GM20431 (cell line): ENCODE measurements around the gene SUGCT.

ENCODE experiments used
- in situ Hi-C: fragments of 300-500 bp; cut with MseI, MboI; formaldehyde crosslinking; loops from one replicate; pipeline ENCODE4 v1.15.0; 2020; ENCODE audit warnings: low sequenced_read_pairs; ENCODE audit not compliant: unreplicated experiment

Gene SUGCT

DNA sequence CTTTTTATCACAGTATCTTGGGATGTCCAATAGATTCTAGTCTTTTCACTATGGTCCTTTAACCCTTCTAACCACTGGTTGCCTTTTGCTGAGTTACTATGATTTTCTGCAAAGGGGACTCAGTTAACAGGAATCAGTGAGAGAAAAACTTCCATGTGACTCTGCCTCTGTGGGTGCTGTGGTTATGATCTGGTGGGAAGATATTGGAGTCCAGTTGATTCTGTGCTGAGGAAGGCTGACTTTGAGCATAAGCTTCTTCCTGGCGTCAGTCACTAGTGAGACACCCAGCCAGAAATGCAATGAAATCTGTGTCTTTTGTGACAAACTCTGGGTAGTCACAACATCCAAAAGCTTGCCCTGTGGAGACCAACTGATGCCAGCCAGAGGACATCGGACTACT, 648.0 kb downstream of the SUGCT start:
- in situ Hi-C loops = no loop called here

DNA sequence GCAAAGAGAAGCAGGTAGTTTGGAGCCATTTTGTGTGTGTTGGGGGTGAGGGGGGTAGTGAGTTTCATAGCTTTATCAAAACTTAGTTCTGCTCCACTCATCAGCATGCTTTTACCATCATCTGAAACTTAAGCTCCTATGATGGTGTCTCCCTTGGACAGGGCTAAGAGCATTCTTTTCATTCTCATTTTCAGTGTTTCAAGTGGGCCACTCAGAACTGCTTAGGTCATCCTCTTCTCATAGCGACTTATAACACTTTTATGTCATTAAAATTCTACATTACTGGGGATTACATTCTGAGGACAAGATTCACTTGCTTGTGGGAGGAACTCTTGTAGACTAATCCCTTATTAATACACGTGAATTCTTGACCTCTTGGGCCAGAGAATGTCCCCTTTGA, 649.4 kb downstream of the SUGCT start:
- in situ Hi-C loops = no loop called here

DNA sequence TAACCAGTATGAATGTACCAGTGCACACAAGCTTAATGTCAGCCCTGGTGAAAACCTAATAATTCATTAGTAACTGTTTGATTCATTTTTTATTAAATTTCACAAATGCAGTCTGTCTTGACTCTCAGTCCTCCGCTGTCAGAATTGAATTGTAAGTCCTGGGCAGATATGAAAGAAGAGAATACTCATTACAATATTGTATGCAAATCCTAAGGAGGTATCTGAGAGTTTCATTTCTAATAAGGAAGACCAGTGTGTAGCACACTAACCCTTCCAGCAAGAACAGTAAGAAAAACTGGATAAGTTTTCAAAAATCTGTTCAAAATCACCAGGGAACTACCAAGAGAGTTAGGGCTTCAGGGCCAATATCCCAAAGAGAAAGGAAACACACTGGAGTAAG, 652.1 kb downstream of the SUGCT start:
- in situ Hi-C loops = no loop called here

DNA sequence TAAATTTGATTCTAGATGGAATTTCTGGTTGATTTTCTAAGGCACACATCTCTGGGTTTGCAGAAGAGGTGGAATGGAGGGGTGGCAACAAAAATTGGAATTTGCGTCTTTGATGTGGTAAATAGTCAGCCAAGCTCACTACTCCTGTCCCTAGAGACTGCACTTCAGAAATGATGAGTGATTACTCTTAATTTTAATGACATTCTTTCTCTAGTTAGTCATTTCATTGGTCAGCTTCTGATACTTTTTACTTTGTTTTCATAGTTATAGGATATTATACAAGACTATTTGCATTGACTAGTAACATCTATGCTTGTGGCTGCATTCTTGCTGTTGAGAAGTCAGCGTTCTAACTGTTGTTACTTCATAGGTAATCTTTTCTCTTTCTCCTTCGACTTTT, 658.3 kb downstream of the SUGCT start:
- in situ Hi-C loops = no loop called here

DNA sequence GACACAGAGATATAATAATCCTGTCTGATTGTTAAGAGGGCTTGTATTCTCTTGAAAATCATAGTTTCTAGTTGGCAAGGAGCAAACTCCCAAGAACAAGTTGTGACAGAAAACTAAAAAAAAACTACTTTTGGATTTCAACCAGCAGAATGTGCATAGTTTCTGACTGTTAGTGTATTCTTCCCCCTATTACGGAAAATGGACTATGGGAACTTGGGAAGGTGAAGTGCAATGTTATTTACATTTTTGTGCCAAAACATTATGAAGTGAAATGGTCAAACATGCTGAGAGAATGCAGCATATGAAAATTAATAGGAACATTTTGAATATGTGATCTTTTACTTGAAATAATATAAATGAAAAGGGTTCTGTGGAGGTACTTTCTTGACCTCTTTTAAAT, 660.8 kb downstream of the SUGCT start:
- in situ Hi-C loops = no loop called here

DNA sequence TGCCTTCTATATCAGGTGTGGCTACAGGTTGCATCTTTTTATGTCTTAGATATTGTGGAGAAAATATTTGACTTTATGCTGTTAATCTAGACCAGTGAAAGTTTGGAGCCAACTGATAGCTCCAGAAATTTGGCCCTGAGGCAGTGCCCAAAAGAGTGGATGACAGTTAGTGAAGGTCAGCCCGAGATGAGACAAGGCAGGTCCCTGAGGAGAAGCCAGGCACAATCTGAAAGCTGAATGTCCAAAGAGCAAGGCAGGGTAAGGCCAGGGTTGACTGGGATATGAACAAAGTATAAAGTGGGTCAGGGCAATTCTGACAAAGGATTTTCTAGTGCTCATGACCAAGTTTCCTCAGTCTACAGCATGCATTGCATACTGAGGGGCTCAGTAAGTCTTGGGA, 661.9 kb downstream of the SUGCT start:
- in situ Hi-C loops = no loop called here

DNA sequence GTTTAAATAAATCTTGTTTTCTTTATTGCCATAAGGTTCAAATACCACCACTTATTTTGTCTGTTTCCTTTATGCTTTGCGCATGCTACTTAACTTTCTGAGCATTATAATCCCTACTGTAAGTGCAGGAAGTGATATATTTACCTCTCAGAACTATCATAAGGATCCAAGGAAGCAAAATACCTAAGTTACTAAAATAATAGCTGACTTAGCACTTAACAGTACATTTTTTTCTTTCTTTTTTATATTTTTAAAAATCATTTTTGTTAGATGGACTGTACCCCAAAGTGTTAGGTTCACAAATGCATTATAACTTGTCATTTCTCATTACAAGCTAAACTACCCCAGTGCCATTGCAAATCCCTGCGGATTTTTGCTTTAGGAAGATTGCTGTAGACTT, 663.8 kb downstream of the SUGCT start:
- in situ Hi-C loops = no loop called here

DNA sequence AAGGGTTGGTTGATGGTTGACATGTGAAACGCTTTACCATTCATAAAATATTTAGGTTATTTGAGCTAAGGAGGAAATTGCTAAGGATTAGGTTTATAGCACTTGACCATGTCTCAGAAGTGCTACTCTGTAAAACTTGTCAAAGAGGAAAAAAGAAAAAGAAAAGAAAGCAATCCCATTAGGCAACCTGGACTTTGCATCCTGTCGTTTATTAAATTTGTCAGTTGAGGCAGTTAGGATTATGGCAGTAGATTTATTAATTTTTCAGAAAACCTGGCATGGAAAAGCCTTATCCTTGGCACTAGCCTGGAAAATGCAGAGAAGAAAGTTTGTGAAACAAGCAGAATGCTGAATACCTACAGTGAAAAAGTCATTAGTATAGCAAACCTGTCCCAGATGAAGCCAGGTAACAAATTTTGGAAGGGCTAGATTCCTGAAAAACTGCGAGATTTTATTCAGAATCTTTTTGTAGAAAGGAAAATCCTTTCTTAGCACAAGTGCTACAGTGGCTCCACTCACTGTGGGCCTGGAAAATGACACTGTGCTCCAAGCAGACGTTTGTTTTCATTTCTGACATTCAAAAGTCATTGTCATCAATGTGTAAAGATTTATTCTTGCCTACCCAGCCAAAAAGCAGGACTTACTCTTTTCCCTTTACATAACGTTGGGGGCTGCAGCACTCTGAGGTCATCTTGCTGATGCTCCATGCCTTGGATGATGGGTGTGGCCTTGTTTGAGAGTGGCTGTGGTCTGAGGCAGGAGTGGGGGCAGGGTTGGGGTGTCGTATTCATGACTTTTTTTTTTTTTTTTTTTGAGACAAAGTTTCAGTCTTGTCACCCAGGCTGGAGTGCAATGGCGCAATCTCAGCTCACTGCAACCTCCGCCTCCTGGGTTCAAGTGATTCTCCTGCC, 664.9 kb downstream of the SUGCT start:
- in situ Hi-C loops = no loop called here

DNA sequence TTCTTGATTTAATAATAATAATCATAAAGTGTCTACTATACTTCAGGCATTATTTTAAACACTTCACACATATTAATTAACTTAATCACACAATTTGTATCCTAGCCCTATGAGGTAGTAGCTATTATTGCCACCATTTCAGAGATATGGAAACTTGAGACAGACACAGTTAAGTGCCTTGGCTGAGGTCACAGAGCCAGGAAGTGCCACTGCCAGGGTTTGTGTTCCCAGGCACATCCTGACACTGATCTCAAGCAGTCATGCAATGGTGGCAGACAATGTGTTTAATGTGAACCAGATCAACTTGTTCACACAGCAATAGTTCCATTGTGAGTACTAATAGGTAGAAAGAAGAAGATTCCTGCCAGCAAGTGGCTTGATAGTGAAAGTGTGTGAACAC, 666.0 kb downstream of the SUGCT start:
- in situ Hi-C loops = no loop called here

DNA sequence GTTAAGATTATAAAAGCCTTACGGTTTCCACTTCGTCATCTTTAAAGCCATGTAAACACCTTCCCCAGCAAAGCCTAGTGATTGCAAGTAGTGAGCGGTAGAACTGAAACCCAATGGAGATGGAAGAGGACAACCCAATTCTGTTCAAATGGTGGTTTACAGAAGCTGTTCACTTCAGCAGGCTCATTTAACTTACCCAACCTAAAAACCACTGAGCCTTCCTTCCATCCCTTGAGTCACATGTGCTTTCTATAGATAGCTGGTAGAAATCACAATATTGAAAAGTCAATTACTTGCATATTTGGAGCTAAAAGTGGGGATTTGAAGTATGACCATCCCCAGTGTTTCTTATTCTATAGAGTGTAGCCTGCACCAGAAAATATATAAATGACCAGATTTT, 667.7 kb downstream of the SUGCT start:
- in situ Hi-C loops = no loop called here

DNA sequence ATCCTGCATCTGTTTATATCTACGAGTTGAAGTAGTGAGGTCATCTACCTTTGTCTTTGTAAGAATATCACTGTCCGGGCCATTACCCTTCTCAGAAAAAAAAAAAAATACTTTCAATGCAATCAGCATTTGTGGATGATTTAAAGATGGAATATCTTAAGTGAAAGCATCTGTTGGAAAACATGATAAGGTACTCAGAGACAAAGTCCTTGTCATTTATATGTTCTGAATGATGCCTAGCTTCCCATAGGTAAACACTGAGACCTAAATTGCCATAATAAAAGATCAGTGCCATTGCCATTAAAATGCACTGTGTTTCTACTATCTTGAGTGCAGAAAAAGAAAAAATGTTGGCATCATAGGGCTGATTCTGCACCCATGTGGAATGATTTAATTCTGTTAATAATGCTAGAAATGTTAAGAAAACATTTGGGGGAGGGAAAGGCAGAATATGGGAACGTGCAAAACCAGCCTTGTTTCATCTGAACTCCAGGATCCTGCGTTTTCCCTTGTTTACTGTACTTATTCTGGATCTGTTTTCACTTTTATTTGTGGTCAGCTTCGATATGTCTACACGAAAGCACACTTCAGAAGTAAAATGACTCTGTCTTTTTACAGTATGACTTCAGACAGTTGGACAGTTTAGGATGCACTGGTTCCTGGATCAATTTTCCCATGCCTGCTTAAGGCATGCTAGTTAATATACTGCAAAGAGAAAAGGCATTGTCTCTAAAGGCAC, 669.8 kb downstream of the SUGCT start:
- in situ Hi-C loops = no loop called here

DNA sequence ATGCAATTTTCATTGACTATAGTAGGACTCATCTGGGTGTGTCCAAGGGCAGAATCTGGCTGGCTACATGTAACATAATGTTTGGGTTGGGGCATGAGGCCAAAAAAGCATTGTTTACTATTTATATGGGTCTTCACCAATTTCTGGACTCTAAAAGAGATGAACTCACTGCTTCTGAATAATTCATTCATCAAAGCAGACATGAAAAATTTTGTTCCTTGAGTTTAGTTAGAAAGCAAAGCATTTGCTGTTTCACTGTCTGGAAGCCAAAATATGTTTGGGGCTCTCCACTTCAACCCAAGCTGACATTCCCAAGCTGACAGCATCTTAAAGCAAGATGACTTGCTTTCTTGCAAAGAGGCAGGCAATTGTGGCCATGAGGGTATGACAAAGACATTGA, 670.6 kb downstream of the SUGCT start:
- in situ Hi-C loops = no loop called here

DNA sequence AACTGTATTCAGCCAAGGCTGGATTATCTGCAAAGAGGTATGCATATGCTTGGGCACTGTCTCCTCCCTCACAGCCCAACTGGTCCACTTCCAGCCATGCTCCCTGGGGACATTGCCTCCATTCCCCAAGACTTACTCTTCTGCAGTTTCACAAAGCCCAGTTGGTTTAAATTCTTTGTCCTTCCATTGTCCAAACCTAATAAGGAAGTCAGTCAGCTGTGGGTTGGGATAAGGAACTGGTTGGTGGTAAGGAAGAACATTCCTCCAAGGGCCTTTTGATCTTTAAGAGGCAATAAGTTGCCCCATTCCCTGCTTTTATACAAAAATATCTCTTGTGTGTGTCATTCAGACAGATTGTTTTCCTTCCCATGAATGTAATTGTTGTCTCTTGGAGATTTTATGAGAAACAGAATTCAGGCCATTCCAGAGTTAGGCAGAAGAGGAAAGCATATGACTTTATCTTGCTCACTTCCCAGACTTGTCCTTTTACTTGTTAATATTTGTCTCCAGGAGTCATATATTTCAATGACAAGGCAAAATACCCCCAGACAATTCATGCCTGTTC, 673.7 kb downstream of the SUGCT start:
- in situ Hi-C loops = no loop called here

DNA sequence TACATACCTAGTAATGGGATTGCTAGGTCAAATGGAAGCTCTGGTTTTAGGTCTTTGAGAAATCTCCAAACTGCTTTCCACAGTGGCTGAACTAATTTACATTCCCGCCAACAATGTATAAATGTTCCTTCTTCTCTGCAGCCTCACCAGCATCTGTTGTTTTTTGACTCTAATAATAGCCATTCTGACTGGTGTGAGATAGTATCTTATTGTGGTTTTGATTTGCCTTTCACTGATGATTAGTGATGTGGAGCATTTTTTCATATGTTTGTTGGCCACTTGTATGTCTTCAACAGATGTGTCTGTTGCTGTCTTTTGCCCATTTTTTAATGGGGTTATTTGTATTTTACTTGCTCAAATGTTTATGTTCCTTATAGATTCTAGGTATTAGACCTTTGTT, 675.5 kb downstream of the SUGCT start:
- in situ Hi-C loops = no loop called here

DNA sequence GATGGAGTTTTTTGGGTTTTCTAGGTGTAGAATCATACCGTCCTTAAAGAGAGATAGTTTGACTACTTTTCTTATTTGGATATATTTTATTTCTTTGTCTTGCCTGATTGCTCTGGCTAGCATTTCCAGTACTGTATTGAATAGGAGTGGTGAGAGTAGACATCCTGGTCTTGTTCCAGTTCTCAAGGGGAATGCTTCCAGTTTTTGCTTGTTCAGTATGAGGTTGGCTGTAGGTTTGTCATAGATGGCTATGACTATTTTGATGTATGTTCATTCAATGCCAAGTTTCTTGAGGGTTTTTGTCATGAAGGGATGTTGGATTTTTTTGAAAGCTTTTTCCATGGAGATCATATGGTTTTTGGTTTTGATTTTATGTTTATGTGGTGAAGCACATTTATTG, 676.9 kb downstream of the SUGCT start:
- in situ Hi-C loops = no loop called here

DNA sequence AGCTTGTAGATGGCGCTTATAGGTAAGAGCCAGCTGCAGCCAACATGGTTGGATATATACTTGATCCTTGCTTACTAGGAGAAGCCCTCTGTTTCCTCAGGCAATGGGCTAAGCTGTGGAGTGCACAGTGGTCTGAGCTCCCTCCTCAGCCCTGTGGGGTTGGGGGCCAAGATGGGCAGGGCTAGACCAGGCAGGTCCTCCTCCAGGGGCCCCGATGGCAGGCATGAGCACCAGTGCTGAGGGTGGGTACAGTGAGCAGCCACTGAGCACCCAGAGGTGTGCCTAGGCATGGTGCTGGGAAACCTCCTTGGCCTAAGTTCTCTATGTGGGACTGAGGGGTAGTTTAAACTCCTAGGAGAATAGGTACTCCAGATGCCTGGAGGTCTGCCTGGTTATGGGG, 680.2 kb downstream of the SUGCT start:
- in situ Hi-C loops = no loop called here

DNA sequence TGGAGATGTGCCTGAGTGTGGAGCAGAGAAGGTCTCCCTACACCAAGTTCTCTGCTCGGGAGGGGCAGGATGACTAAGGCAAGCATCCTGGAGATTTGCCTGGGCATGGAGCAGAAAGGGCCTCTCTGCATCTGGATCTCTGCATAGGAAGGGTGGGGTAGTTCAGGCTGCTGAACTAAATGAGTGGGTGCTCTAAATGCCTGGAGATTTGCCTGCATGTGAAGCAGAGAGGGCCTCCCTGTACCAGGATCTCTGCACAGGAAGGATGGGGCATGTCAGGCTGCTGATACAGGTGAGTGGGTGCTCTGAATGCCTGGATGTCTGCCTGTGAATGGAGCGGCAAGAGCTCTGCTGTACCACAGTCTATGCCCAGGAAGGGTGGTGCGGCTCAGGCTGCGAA, 680.7 kb downstream of the SUGCT start:
- in situ Hi-C loops = no loop called here

DNA sequence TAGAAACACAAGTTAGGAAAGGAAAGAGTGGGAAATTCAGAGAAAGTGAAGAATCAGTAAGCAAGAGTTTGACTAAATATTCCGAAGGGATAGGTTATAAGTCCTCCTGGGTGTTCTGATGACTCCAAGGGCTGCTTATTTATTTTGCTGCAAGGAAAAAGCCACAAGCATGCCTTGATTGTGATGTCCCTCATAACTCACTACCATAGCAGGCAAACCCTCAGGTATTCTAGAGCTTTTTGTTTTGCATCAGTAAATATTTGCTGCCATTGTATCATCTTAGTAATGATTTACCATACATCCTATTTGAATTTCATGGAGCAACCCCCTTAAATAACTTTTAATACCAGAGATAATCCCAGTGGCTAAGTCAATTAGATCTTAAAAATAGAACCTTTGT, 688.1 kb downstream of the SUGCT start:
- in situ Hi-C loops = no loop called here

DNA sequence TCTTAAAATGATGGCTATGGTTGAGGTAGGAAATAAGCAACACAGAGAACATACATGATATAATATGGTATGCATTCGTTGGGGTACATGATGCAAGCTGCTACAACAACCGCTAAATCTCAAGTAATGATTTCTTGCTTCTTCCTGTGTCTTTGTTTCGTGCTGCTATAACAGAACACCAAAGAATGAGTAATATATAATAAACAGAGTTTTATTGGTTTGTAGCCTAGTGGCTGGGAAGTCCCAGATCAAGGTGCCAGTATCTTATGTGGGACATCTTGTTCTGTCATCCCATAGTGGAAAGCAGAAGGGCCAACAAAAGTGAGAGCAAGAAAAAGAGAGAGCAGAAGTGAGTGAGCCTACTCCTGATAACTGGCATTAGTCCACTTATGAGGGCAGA, 689.7 kb downstream of the SUGCT start:
- in situ Hi-C loops = no loop called here

DNA sequence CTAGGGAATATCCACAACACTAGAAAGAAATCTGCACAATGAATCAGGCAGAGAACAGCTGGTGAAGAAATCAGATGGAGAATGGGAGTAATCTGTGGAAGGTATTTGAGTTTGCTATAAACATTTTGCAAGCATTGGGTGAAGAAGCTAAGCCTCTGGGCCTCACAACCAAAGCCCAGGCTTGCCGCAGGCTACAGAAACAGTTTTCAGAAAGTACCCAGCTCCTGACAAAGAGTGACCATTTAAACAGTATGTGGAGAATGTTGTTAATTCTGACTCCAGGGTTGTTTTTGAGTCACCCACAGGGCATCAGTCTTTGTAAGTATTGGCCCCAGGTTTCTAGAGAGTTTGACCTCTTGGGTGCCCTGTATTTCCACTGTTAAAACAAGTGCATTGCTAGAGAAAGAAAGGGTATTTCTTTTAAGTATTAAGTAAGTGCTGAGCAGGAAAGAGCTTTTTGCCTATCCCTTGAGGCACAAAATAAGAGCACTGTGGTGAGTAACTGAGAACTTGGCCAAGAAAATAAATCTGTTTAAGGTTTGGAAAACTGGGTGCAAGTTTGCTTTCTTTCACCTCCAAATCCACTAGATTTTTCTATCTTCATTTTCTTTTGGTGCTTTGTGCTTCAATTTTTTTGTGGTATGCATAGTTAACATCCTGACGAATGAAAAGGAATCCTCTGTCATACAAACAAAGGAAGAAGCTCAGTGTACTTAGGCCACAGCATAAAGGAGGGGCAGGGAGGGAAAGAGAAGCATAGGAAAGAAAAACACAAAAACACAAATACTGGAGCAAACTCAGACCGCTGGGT, 691.8 kb downstream of the SUGCT start:
- in situ Hi-C loops = no loop called here
